Fibroblast of pulmonary artery (primary cell): ENCODE data around the gene LRRC30.
"Not testable (repeated sequence)": the region's sequence is repeated elsewhere in the genome, so short reads cannot be mapped to it uniquely, and the experiment has no call there.

Source experiments
- DNase-seq: peaks from one replicate; pipeline ENCODE4 v3.0.0-alpha.2; 2010; ENCODE audit warnings: low read depth
- H3K4me3 ChIP-seq: replicated peaks from 2 replicates; pipeline ENCODE4 v1.5.1; 2011; ENCODE audit warnings: low read depth, mild to moderate bottlenecking, control low read depth, low read length, moderate library complexity
- CTCF ChIP-seq: IDR thresholded peaks from 2 replicates; pipeline ENCODE4 v1.5.1; 2011; ENCODE audit warnings: mild to moderate bottlenecking, control low read depth, low read length, inconsistent platforms; ENCODE audit errors: missing control alignments

Gene LRRC30

GRCh38 chr18:7197854-7198253, 33.0 kb upstream of the LRRC30 start:
- no peak for DNase-seq
- H3K4me3 ChIP-seq = no peak overlapping the region
- TF ChIP-seq CTCF = no peak

GRCh38 chr18:7198326-7198725, 32.6 kb upstream of the LRRC30 start:
- TF ChIP-seq CTCF = no peak
- H3K4me3 ChIP-seq = no peak overlapping the region
- no peak for DNase-seq

GRCh38 chr18:7201096-7201495, 29.8 kb upstream of the LRRC30 start:
- no peak for TF ChIP-seq CTCF
- H3K4me3 ChIP-seq = no peak overlapping the region
- no peak for DNase-seq

GRCh38 chr18:7202169-7202568, 28.7 kb upstream of the LRRC30 start:
- no peak for DNase-seq
- no peak overlapping the region for H3K4me3 ChIP-seq
- TF ChIP-seq CTCF = no peak

- not testable (repeated sequence) for H3K4me3 ChIP-seq, DNase-seq
Observed at GRCh38 chr18:7203601-7204000, 27.3 kb upstream of the LRRC30 start.

GRCh38 chr18:7205346-7205745, 25.5 kb upstream of the LRRC30 start:
- DNase-seq = peak; percentile 42
- no peak for TF ChIP-seq CTCF
- no peak overlapping the region for H3K4me3 ChIP-seq

- TF ChIP-seq CTCF = no peak
- DNase-seq = no peak
- H3K4me3 ChIP-seq = no peak overlapping the region
Observed at GRCh38 chr18:7206217-7206616, 24.7 kb upstream of the LRRC30 start.

GRCh38 chr18:7207366-7207915, 23.4 kb upstream of the LRRC30 start:
- peak; percentile 34 for DNase-seq
- TF ChIP-seq CTCF = no peak
- H3K4me3 ChIP-seq = no peak overlapping the region
